Spleen (tissue), 7 donors: Measurements from ENCODE around the gene PPP1CB.

ENCODE experiments used
- POLR2A ChIP-seq, 3 donors: fragments of 450-650 bp; IDR thresholded peaks; one replicate each; pipeline ENCODE4 v1.5.1; 2017; ENCODE audit warnings: antibody characterized with exemption in 3 of 3, mild to moderate bottlenecking in 1 of 3
- TF ChIP-seq, protein P1 (sequence below), 11 experiments: fragments of 200-600 bp in 7 of 11; fragments of 450-650 bp in 4 of 11; sonication (generic) in 4 of 11; IDR thresholded peaks in 8 of 11; conservative IDR thresholded peaks in 3 of 11; 1 replicate in 7 of 11; 2 replicates in 4 of 11; pipeline versions ENCODE4 v1.4.0 to v1.8.0; 2016 to 2021; ENCODE audit warnings: antibody characterized with exemption in 11 of 11, inconsistent platforms in 4 of 11, mild to moderate bottlenecking in 1 of 11
- donor health status: DM: no; HTN: no; CAD: no; lungs with moderate emphysema.
- donor health status: DM: no; HTN: no; CAD: no.
- donor health status: DM: no; HTN: no; CAD: no.

DNA sequence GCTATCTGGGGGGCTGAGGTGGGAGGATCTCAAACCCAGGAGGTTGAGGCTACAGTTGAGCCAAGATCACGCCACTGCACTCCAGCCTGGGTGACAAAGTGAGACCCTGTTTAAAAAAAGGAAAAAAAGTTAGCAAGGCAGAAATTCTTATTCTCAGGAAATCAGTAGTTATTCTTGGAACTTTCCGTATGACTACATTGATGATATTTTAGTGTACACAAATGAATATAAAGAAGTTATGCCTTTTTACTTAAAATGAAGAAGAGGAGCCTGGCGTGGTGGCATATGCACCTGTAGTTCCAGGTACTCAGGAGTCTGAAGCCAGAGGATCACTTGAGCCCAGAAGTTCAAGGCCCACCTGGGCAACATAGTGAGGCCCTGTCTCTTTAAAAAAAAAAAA lies 66.4 kb downstream of the PPP1CB start:
- TF ChIP-seq POLR2A (IDR thresholded peaks at IDR 0.05): no peak
- TF ChIP-seq, protein P1, sequence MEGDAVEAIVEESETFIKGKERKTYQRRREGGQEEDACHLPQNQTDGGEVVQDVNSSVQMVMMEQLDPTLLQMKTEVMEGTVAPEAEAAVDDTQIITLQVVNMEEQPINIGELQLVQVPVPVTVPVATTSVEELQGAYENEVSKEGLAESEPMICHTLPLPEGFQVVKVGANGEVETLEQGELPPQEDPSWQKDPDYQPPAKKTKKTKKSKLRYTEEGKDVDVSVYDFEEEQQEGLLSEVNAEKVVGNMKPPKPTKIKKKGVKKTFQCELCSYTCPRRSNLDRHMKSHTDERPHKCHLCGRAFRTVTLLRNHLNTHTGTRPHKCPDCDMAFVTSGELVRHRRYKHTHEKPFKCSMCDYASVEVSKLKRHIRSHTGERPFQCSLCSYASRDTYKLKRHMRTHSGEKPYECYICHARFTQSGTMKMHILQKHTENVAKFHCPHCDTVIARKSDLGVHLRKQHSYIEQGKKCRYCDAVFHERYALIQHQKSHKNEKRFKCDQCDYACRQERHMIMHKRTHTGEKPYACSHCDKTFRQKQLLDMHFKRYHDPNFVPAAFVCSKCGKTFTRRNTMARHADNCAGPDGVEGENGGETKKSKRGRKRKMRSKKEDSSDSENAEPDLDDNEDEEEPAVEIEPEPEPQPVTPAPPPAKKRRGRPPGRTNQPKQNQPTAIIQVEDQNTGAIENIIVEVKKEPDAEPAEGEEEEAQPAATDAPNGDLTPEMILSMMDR (IDR thresholded peaks at IDR 0.05 in 8 of 11, conservative IDR thresholded peaks at IDR 0.05 in 3 of 11): no peak
